OCI-LY1 (cell line): ENCODE data around the gene NR4A1.

Source experiments
- CTCF ChIP-seq: fragments of 200-600 bp; sonication (generic), shearing (Covaris generic); IDR thresholded peaks from 2 replicates; pipeline ENCODE4 v1.5.1; 2017; ENCODE audit warnings: mild to moderate bottlenecking, antibody characterized with exemption, low read length, moderate library complexity, mixed read lengths
- EZH2 ChIP-seq: fragments of 200-600 bp; sonication (generic), shearing (Covaris generic); IDR thresholded peaks from 2 replicates; pipeline ENCODE4 v1.8.0; 2017; ENCODE audit warnings: borderline replicate concordance, mixed run types, mild to moderate bottlenecking, antibody characterized with exemption, low read length, moderate library complexity, mixed read lengths

GRCh38 chr12:52026263-52026662 is 25.0 kb upstream of the NR4A1 start:
- TF ChIP-seq EZH2 (no peak), CTCF (no peak)
